Epithelial cell of proximal tubule (primary cell): ENCODE measurements around the gene IL1A. TPM values are rescaled to one million over a fixed set of nuclear protein-coding genes. Genes with fewer than 3 reads are reported as not detected.

Experiments
- DNase-seq: peaks from one replicate; pipeline ENCODE4 v3.0.0-alpha.2; 2011; ENCODE audit warnings: low read depth
- H3K4me3 ChIP-seq: 2 replicates; pipeline ENCODE4 v1.5.1; 2011; ENCODE audit warnings: low read depth, mild to moderate bottlenecking, low read length
- CTCF ChIP-seq: conservative IDR thresholded peaks from 2 replicates; pipeline ENCODE4 v1.5.1; 2012; ENCODE audit warnings: low read depth, mild to moderate bottlenecking, low read length
- total RNA-seq: library from RNA; depleted of rRNA; stranded (reverse); fragments of >200 nt; gene quantifications from 2 replicates; pipeline ENCODE4 v1.2.3, GENCODE V29; 2015

Gene IL1A
- total RNA-seq, 1 donor from 2014 or later: 1.4 TPM

DNA sequence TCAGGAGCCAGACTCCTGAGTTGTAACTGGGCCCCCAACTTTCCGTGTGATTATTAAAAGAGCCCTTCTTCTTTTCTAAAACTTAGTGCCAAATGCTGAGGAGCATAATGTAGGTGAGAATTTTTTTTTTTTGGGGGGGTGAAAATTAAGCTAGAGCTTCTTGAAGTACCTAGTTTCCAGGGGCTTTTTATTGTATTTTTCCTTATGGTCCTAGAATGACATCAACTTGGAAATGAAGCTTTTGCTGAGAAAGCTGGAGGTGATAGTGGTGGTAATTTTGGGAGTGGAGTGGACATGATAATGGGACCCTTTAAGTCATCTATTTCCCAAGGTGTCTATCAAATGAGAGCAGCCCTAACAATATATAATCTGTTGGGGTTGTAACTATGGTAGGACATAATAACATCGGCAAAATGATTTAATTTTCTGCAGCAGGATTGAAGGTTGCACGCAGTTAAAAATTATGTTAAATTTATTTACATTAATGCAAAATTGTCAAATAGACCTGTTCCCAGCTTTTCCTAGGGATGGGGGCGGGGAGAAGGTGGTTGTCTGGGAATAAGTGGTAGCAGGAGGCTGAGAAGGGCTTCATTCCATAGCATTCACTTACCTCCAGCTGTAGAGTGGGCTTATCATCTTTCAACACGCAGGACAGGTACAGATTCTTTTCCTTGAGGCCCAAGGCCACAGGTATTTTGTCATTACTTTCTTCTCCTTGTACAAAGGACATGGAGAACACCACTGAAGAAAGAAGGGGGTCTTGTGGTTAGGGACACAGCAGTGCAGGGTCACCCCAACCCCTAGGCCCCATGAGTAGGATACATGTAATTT lies 46.6 kb upstream of the IL1A start:
- DNase-seq: no peak
- H3K4me3 ChIP-seq: no peak overlapping the region
- no peak for TF ChIP-seq CTCF

DNA sequence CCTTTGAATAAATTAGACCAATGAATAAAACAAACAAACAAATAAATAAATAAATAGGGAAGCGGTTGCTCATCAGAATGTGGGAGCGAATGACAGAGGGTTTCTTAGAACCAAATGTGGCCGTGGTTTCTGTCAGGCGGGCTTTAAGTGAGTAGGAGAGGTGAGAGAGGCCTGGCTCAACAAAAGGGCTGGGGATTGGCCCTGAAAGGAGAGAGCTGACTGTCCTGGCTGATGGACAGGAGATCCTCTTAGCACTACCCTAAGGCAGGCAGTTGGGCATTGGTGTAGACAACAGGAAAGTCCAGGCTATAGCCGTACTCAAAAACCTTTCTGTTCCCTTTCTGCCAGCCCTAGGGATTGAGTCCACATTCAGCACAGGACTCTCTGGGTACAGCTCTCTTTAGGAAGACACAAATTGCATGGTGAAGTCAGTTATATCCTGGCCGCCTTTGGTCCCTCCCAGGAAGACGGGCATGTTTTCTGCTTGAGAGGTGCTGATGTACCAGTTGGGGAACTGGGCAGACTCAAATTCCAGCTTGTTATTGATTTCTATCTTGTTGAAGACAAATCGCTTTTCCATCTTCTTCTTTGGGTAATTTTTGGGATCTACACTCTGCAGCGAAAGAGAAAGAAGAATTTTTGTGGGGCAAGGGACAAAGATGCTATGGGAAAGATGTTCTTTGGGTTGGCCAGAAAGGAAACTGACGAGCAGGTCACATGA lies 45.8 kb upstream of the IL1A start:
- H3K4me3 ChIP-seq: no peak overlapping the region
- no peak for TF ChIP-seq CTCF
- no peak for DNase-seq

- DNase-seq: no peak
- no peak for TF ChIP-seq CTCF
- no peak overlapping the region for H3K4me3 ChIP-seq
Observed at GRCh38 chr2:112829101-112829960, 45.0 kb upstream of the IL1A start.

DNA sequence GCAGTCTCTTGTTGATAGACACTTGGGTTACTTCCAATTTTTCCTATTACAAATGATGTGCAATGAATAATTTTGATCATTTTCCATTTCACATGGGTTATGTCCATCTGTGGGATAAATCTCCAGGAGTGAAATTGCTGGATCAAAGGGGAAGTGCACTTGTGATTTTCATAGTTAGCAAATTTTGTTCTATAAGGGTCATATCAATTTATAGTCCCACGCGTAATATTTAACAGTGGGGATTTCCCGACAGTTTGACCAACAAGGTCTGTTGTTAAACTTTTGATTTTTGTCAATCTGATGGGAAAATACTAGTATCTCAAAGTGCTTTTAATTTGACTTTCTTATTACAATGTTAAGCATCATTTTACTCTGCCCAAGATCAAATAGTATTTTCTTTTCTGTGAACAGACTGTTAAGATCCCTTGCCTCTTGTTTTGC lies 44.0 kb upstream of the IL1A start:
- no peak for TF ChIP-seq CTCF
- DNase-seq: no peak
- H3K4me3 ChIP-seq: no peak overlapping the region

DNA sequence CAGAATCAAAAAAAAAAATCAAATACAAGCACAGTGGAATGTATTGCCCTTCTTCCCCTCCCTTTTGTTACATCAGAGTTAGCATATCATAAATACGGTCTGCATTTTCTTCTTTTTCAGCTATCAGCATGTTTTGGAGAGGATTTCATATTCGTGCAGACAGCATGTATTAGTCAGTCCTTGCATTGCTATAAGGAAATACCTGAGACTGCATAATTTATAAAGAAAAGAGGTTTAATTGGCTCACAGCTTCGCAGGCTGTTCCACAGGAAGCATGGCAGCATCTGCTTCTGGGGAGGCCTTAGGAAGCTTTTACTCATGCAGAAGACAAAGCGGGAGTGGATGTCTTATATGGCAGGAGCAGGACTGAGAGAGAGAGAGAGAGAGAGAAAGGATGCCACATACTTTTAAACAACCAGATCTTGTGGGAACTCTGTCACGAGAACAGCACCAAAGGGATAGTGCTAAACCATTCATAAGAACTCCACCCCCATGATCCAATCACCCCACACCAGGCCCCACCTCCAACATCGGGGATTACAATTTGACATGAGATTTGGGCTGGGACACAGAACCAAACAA lies 43.4 kb upstream of the IL1A start:
- DNase-seq: no peak
- no peak overlapping the region for H3K4me3 ChIP-seq
- no peak for TF ChIP-seq CTCF

DNA sequence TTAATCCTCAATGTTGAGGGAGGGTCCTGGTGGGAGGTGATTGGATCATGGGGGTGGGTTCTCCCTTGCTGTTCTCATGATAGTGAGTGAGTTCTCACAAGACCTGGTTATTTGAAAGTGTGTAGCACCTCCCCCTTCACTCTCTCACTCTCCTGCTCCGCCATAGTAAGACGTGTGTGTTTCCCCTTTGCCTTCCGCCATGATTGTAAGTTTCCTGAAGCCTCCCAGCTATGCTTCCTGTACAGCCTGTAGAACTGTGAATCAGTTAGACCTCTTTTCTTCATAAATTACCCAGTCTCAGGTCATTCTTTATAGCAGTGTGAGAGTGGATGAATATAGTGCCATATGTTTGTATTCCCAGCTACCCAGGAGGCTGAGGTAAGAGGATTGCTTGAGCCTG lies 42.7 kb upstream of the IL1A start:
- H3K4me3 ChIP-seq: no peak overlapping the region
- TF ChIP-seq CTCF: no peak
- no peak for DNase-seq
